DOHH2 (cell line): ENCODE results near the gene HJV.

Source experiments
- EZH2phosphoT487 ChIP-seq: fragments of 200-600 bp; sonication (generic); IDR thresholded peaks from 2 replicates; pipeline ENCODE4 v1.6.1; 2017; ENCODE audit warnings: borderline replicate concordance, mild to moderate bottlenecking, antibody characterized with exemption, low read length, moderate library complexity, mixed read lengths
- TF ChIP-seq, protein P1 (sequence below): fragments of 200-600 bp; sonication (generic); IDR thresholded peaks from one replicate; pipeline ENCODE4 v1.5.1; 2014; ENCODE audit warnings: antibody characterized with exemption, mild to moderate bottlenecking, low read depth, low read length; ENCODE audit not compliant: poor library complexity, severe bottlenecking

DNA sequence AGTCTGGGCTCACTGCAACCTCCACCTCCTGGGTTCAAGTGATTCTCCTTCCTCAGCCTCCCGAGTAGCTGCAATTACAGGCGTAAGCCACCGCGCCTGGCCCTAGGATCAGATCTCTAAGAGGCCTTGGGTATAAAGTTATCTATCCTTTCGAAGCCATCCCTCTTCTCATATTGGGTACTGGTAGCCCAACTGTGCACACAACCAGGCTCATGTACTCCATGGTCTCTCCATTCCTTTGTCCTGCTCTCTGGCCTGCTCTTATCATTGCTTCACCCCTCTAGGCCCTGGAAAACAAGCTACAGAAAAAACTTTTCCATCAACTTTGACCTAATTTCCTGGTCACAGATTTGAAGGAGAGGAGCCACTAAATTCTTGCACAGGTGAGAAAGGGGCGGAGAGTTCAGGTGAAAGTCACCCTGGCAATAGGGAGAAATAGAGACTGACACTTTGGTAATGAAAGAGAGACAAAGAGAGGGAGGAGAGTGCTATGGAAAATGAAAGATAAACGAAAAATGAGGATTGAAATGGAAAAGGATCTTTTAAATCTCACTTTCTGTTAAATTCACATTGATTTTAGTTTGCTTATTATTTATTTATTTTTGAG, 31.2 kb downstream of the HJV start:
- TF ChIP-seq, protein P1, sequence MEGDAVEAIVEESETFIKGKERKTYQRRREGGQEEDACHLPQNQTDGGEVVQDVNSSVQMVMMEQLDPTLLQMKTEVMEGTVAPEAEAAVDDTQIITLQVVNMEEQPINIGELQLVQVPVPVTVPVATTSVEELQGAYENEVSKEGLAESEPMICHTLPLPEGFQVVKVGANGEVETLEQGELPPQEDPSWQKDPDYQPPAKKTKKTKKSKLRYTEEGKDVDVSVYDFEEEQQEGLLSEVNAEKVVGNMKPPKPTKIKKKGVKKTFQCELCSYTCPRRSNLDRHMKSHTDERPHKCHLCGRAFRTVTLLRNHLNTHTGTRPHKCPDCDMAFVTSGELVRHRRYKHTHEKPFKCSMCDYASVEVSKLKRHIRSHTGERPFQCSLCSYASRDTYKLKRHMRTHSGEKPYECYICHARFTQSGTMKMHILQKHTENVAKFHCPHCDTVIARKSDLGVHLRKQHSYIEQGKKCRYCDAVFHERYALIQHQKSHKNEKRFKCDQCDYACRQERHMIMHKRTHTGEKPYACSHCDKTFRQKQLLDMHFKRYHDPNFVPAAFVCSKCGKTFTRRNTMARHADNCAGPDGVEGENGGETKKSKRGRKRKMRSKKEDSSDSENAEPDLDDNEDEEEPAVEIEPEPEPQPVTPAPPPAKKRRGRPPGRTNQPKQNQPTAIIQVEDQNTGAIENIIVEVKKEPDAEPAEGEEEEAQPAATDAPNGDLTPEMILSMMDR: no peak
- TF ChIP-seq EZH2phosphoT487: no peak
